ENCODE measurements around the gene UNC79.
"Not testable (repeated sequence)": the region's sequence is repeated elsewhere in the genome, so short reads cannot be mapped to it uniquely, and the experiment has no call there.

- not testable (repeated sequence) for TF ChIP-seq EZH2 (IDR thresholded peaks at IDR 0.05; ENCODE audit: borderline replicate concordance, low read length)
- TF ChIP-seq, protein P1, sequence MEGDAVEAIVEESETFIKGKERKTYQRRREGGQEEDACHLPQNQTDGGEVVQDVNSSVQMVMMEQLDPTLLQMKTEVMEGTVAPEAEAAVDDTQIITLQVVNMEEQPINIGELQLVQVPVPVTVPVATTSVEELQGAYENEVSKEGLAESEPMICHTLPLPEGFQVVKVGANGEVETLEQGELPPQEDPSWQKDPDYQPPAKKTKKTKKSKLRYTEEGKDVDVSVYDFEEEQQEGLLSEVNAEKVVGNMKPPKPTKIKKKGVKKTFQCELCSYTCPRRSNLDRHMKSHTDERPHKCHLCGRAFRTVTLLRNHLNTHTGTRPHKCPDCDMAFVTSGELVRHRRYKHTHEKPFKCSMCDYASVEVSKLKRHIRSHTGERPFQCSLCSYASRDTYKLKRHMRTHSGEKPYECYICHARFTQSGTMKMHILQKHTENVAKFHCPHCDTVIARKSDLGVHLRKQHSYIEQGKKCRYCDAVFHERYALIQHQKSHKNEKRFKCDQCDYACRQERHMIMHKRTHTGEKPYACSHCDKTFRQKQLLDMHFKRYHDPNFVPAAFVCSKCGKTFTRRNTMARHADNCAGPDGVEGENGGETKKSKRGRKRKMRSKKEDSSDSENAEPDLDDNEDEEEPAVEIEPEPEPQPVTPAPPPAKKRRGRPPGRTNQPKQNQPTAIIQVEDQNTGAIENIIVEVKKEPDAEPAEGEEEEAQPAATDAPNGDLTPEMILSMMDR (IDR thresholded peaks at IDR 0.05; ENCODE audit: low read length) = not testable (repeated sequence)
Measured at GRCh38 chr14:93425136-93425535, 5.6 kb upstream of the UNC79 start.

All from OCI-LY1 (cell line).